Stimulated activated CD4-positive, alpha-beta T cell treated with anti-CD3 and anti-CD28 coated beads, TNF-alpha, amount 100 ng/mL, for 4 hours (primary cell): ENCODE measurements around the gene FLCN.
"Not testable (repeated sequence)": the region's sequence is repeated elsewhere in the genome, so short reads cannot be mapped to it uniquely, and the experiment has no call there.

Experiments used
- DNase-seq, 3 experiments: peaks; one replicate each; pipeline ENCODE4 v3.0.0-alpha.2; 2020; ENCODE audit warnings: low read depth in 3 of 3

Gene FLCN, protein sequence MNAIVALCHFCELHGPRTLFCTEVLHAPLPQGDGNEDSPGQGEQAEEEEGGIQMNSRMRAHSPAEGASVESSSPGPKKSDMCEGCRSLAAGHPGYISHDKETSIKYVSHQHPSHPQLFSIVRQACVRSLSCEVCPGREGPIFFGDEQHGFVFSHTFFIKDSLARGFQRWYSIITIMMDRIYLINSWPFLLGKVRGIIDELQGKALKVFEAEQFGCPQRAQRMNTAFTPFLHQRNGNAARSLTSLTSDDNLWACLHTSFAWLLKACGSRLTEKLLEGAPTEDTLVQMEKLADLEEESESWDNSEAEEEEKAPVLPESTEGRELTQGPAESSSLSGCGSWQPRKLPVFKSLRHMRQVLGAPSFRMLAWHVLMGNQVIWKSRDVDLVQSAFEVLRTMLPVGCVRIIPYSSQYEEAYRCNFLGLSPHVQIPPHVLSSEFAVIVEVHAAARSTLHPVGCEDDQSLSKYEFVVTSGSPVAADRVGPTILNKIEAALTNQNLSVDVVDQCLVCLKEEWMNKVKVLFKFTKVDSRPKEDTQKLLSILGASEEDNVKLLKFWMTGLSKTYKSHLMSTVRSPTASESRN

GRCh38 chr17:17237026-17237799 lies at the start of gene FLCN:
Gene FLCN (minus strand): TSS chr17:17237168. CDS start chr17:17228137, 9,031 bp downstream.
- peak; percentile 80 to 86 (median 85) for DNase-seq

GRCh38 chr17:17285951-17286350 lies 49.0 kb upstream of the FLCN start:
- DNase-seq, result no peak

- peak; percentile 92 to 94 (median 93) for DNase-seq
Measured at GRCh38 chr17:17280613-17281549, 43.9 kb upstream of the FLCN start, which contains the start of gene COPS3. Gene COPS3 (minus strand): TSS chr17:17281246. CDS start chr17:17281186, 60 bp downstream.

GRCh38 chr17:17279316-17279715 lies 42.3 kb upstream of the FLCN start:
- DNase-seq, result no peak

DNA sequence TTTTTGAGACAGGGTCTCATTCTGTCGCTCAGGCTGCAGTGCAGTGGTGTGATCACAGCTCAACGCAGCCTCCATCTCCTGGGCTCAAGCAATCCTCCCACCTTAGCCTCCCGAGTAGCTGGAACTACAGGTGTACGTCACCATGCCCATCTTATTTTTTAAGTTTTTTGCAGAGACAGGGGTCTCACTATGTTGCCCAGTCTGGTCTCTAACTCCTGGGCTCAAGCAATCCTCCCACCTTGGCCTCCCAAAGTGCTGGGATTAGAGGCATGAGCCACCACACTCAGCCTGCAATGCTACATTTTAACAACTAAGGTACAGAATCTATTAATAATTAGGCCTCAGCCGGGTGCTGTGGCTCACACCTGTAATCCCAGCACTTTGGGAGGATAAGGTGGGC lies 40.5 kb upstream of the FLCN start:
- not testable (repeated sequence) for DNase-seq

DNA sequence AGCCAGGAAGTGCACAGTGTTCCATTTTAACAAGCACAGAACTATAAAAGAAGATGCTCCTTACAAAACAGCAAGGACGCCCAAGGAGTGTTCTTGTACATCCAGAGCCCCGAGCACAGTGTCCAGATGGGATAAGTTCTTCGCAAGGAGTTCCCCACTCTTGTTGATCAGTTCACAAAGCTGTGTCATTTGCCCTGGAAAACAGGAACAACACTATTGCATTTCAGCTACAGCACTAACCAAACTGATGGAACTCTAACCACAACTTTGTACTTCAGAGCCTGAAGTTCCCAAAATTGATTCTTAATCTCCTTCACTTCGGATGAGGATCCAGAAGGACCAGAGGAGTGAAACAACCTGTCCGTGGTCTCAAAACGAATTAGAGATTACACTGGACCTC lies 39.0 kb upstream of the FLCN start:
- no peak for DNase-seq

DNA sequence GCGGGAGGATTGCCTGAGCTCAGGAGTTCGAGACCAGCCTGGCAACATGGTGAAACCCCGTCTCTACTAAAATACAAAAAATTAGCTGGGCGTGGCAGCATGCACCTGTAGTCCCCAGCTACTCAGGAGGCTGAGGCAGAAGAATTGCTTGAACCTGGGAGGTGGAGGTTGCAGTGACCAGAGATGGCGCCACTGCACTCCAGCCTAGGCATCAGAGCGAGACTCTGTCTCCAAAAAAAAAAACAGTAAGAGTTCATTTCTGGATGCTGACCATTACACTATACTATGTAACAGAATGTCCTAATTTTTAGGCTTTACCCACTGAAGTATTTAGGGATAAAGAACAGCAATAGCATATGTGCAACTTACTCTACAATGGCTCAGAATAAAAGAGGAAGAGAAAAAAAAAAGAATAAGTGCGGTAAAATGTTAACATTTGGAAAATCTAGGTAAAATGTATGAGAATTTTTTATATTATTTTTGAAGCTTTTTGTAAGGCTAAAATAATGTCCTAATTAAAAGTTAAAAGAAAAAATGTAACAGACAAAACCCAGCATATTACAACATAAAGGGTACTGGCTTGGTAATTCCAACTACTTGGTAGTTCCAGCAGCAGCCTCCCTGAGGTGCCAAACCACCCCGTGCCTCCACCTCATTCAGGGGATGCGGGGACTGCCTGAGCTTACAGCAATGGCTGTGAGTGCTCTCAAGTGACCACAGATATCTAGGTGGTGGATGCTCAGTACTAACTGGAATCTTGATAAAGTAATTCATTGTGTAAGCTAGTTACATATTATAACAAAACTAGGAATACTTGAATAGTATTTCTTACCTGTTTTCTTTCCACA lies 33.2 kb upstream of the FLCN start:
- no peak for DNase-seq

DNA sequence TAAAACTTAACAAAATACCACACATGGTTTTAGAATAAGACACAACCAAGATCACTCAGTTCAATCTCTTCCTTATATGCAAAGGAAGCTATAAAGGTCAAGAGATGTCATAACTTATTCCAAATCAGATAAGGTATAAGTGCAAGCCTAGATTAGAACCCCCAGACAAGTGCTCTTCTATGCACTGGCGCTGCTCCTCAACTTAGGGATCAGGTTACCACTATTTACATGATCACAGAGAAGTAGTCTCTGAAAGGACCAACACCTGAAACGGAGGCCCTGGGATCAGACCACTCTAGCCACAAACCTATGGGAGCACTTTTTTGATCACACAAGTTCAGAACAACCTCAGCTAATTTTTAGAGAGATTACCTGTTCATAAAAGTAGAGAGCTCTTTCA lies 27.5 kb upstream of the FLCN start:
- no peak for DNase-seq

DNA sequence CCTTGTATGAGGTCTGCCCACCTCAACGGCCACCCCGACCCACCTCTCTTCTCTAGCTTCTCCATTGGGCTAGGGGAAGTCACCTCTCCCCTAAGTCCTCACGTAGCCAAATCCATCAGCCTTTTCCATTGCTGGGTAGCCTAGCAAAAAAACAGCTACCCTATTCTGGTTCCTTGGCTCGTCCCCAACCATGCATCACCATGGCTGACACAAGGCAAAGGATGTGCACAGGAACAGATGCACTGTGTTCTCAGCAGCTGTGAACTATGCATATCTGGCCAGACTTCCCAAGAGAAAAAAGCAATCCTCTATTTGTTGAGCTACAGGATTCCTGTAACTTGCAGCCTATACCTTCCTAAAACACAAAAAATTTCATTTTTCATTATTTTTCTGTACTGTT lies 22.0 kb upstream of the FLCN start:
- no peak for DNase-seq

GRCh38 chr17:17258011-17258410 lies 21.0 kb upstream of the FLCN start:
- no peak for DNase-seq

DNA sequence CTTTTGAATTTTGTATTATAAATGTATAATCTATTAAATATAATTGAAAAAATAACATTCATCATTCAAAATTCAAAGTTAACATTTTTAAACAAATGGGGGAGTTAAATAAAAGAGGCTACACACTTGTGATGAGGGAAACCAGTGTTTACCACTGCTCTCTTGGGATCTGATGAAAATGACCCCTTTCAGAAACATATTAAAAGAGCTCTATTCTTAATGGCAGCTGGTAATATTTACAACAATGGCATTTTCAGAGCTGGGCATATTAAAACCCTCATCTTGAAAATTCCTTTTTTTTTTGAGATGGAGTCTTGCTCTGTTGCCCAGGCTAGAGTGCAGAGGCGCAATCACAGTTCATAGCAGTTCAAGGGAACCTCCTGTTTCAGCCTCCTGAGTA lies 19.3 kb upstream of the FLCN start:
- DNase-seq, result no peak

GRCh38 chr17:17255689-17256088 lies 18.7 kb upstream of the FLCN start:
- DNase-seq, result not testable (repeated sequence)

DNA sequence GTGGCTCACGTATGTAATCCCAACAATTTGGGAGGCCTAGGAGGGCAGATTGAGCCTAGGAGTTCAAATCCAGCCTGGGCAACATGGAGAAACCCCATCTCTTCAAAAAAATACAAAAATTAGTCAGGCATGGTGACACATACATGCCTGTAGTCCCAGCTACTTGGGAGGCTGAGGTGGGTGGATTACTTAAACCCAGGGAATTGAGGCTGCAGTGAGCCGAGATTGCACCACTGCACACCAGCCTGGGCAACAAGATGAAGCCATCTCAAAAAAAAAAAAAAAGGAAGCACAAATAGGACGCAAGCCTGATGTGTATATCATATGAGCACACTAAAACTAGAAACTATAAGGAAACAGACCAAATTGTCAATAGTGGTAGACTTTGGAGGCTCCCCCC lies 17.1 kb upstream of the FLCN start:
- DNase-seq, result no peak

DNA sequence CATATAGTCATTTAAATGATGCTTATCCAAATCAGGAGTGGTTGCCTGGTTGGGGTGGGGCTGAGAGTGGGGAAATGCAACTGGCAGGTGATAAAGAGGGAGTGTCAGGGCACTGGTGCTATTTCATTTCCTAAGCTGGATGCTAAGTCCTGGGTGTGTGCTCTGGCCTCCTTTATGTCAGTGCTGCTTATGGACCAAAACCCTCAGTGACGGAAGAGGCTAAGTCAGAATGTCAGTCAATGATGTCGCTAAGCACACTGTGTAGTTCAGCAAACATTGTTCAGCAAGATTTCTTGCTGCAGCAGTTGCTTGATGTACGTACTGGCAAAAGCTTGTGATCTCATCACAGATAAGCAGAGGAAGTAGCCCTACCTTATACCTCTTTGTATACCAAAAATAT lies 16.4 kb upstream of the FLCN start:
- no peak for DNase-seq

GRCh38 chr17:17252149-17252661 lies 15.2 kb upstream of the FLCN start:
- no peak for DNase-seq

GRCh38 chr17:17246879-17247278 lies 9.9 kb upstream of the FLCN start:
- no peak for DNase-seq

DNA sequence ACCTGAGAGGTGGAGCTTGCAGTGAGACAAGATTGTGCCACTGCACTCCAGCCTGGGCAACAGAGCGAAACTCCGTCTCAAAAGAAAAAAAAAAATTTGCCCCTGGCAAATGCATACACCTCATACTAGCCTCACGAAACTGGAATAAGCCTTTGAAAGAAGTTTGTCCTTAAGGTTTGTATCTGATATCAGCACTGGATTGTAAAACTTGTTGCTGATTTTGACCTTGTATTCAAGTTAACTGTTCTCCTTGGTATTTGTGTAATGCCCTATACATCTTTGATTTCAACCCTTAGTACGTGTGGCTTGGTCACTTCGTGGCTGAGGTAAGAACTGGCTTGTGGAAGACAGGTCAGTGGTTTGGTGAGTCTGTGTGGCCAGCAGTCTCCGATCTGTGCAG lies 6.2 kb upstream of the FLCN start:
- DNase-seq, result no peak

DNA sequence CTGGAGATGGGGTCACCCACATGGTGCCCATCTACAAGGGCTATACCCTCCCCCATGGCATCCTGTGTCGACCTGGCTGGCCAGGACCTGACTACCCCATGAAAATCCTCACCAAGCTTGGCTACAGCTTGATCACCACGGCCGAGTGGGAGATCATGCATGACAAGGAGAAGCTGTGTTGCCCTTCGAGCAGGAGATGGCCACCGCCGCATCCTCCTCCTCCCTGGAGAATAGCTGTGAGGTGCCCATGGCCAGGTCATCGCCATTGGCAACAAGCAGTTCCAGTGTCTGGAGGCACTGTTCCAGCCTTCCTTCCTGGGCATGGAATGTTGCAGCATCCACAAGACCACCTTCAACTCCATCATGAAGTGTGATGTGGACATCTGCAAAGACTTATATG lies 5.3 kb upstream of the FLCN start:
- DNase-seq, result no peak

DNA sequence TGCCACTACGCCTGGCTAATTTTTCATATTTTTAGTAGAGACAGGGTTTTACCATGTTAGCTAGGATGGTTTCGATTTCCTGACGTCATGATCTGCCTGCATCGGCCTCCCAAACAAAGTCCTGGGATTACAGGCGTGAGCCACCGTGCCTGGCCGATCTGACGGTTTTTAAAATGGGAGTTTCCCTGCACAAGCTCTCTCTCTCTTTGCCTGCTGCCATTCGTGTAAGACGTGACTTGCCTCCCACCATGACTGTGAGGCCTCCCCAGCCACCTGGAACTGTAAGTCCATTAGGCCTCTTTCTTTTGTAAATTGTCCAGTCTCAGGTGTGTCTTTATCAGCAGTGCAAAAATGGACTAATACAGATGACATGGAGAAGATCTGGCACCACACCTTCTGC lies 4.7 kb upstream of the FLCN start:
- DNase-seq, result no peak

GRCh38 chr17:17239832-17240231 lies 2.9 kb upstream of the FLCN start:
- no peak for DNase-seq
